ENCODE measurements around the gene LCOR. TPM values are rescaled to one million over a fixed set of nuclear protein-coding genes. Genes with fewer than 3 reads are reported as not detected.

LCOR gene
- total and polyA plus RNA-seq, 8 donors: 4.5 to 34.2 (median 19.5) TPM

GRCh38 chr10:96834120-96834519 lies 2.0 kb downstream of the LCOR start:
- FAIRE-seq (peak; percentile 29), DNase-seq (no peak), ATAC-seq (no peak)
- Histone ChIP-seq H3K4me3 (peak overlapping the region in 3 of 4 donors; percentile 78 to 87 (median 87)), H3K36me3 (no peaks in the 10 kb centered on the region), H3K9me3 (no peaks in the 10 kb centered on the region), H3K4me1 (peaks cover 5 to 35% (median 35%) of the 10 kb centered on the region in 3 donors), H3K27me3 (no peaks in the 10 kb centered on the region), H3K27ac (peak overlapping the region; percentile 71 to 98 (median 84))
- WGBS, 2 donors: 24% methylated on average over 8 of the region's 8 CpGs
- no peak for TF ChIP-seq CTCF (IDR thresholded peaks at IDR 0.05)
- intact Hi-C loops (cut with DNase I): loop anchor here in 1 of 3 donors (5.0 kb wide), 1 partner anchor 192 kb away; no protein-coding TSS in a partner anchor

GRCh38 chr10:96835899-96836298 lies 3.8 kb downstream of the LCOR start:
- 47 to 70% methylated on average over 1 of the region's 1 CpG for WGBS, 2 donors
- ATAC-seq (no peak), FAIRE-seq (no peak), DNase-seq (no peak)
- intact Hi-C loops (cut with DNase I): no loop called here
- H3K27me3 ChIP-seq: no peaks in the 10 kb centered on the region
- peaks cover 5 to 43% (median 41%) of the 10 kb centered on the region in 3 donors for H3K4me1 ChIP-seq
- no peaks in the 10 kb centered on the region for H3K36me3 ChIP-seq
- no peak overlapping the region for H3K27ac ChIP-seq
- no peaks in the 10 kb centered on the region for H3K9me3 ChIP-seq
- no peak overlapping the region for H3K4me3 ChIP-seq
- TF ChIP-seq CTCF (IDR thresholded peaks at IDR 0.05): no peak

GRCh38 chr10:96838529-96838928 lies 6.4 kb downstream of the LCOR start:
- no peak for FAIRE-seq

GRCh38 chr10:96840841-96841518 lies 8.9 kb downstream of the LCOR start:
- DNase-seq: no peak
- H3K27me3 ChIP-seq: no peaks in the 10 kb centered on the region
- FAIRE-seq: no peak
- intact Hi-C loops (cut with DNase I): no loop called here
- no peak overlapping the region for H3K4me3 ChIP-seq
- no peaks in the 10 kb centered on the region for H3K9me3 ChIP-seq
- H3K4me1 ChIP-seq: peaks cover 13 to 41% (median 28%) of the 10 kb centered on the region in 3 donors
- ATAC-seq: peak in 2 of 4 donors; percentile 29 to 40
- no peak overlapping the region for H3K27ac ChIP-seq
- no peaks in the 10 kb centered on the region for H3K36me3 ChIP-seq
- WGBS, 2 donors: 74 to 78% methylated on average over 7 of the region's 7 CpGs
- no peak for TF ChIP-seq CTCF (IDR thresholded peaks at IDR 0.05)

More at GRCh38 chr10:96838529-96838928, 6.4 kb downstream of the LCOR start:
- ATAC-seq (no peak), DNase-seq (no peak)
- no peaks in the 10 kb centered on the region for H3K36me3 ChIP-seq
- no peaks in the 10 kb centered on the region for H3K27me3 ChIP-seq
- 75 to 80% methylated on average over 4 of the region's 4 CpGs for WGBS, 2 donors
- intact Hi-C loops (cut with DNase I): no loop called here
- peaks cover 12 to 53% (median 42%) of the 10 kb centered on the region in 3 donors for H3K4me1 ChIP-seq
- no peaks in the 10 kb centered on the region for H3K9me3 ChIP-seq
- H3K27ac ChIP-seq: no peak overlapping the region
- no peak for TF ChIP-seq CTCF (IDR thresholded peaks at IDR 0.05)
- H3K4me3 ChIP-seq: no peak overlapping the region
